Epithelial cell of proximal tubule (primary cell): Measurements from ENCODE around the gene LSS. TPM values are rescaled to one million over a fixed set of nuclear protein-coding genes. Genes with fewer than 3 reads are reported as not detected.
"Not testable (repeated sequence)": the region's sequence is repeated elsewhere in the genome, so short reads cannot be mapped to it uniquely, and the experiment has no call there.

Experiments used
- DNase-seq: peaks from one replicate; pipeline ENCODE4 v3.0.0-alpha.2; 2011; ENCODE audit warnings: low read depth
- H3K4me3 ChIP-seq: 2 replicates; pipeline ENCODE4 v1.5.1; 2011; ENCODE audit warnings: low read depth, mild to moderate bottlenecking, low read length
- total RNA-seq: library from RNA; depleted of rRNA; stranded (reverse); fragments of >200 nt; gene quantifications from 2 replicates; pipeline ENCODE4 v1.2.3, GENCODE V29; 2015
- TF ChIP-seq, protein P1 (sequence below): conservative IDR thresholded peaks from 2 replicates; pipeline ENCODE4 v1.5.1; 2012; ENCODE audit warnings: low read depth, mild to moderate bottlenecking, low read length

LSS gene
- total RNA-seq, 1 donor from 2014 or later = 32.0 TPM

- TF ChIP-seq, protein P1, sequence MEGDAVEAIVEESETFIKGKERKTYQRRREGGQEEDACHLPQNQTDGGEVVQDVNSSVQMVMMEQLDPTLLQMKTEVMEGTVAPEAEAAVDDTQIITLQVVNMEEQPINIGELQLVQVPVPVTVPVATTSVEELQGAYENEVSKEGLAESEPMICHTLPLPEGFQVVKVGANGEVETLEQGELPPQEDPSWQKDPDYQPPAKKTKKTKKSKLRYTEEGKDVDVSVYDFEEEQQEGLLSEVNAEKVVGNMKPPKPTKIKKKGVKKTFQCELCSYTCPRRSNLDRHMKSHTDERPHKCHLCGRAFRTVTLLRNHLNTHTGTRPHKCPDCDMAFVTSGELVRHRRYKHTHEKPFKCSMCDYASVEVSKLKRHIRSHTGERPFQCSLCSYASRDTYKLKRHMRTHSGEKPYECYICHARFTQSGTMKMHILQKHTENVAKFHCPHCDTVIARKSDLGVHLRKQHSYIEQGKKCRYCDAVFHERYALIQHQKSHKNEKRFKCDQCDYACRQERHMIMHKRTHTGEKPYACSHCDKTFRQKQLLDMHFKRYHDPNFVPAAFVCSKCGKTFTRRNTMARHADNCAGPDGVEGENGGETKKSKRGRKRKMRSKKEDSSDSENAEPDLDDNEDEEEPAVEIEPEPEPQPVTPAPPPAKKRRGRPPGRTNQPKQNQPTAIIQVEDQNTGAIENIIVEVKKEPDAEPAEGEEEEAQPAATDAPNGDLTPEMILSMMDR = no peak
- no peak for DNase-seq
- H3K4me3 ChIP-seq = no peak overlapping the region
Measured at GRCh38 chr21:46150491-46151121, 78.0 kb downstream of the LSS start.

DNA sequence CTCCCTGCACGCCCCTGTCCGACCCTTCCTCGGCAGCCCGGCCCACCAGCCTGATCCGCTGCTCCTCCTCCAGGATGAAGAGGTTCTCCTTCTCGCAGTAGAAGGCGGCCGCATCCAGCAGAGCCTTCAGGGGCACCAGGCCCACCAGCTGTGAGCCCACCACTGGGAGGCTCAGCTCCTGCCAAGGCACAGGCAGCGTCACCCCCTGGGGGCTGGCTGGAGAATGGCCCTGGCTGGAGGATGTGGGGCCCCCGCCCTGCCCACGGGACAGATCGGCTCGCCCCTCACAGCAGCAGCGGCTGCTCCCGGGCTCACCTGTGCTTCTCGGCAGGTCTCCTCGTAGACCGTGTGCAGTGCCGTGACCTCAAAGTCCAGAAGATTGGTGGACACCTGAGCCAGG is 78.5 kb downstream of the LSS start:
- TF ChIP-seq, protein P1 = no peak
- no peak for DNase-seq

DNA sequence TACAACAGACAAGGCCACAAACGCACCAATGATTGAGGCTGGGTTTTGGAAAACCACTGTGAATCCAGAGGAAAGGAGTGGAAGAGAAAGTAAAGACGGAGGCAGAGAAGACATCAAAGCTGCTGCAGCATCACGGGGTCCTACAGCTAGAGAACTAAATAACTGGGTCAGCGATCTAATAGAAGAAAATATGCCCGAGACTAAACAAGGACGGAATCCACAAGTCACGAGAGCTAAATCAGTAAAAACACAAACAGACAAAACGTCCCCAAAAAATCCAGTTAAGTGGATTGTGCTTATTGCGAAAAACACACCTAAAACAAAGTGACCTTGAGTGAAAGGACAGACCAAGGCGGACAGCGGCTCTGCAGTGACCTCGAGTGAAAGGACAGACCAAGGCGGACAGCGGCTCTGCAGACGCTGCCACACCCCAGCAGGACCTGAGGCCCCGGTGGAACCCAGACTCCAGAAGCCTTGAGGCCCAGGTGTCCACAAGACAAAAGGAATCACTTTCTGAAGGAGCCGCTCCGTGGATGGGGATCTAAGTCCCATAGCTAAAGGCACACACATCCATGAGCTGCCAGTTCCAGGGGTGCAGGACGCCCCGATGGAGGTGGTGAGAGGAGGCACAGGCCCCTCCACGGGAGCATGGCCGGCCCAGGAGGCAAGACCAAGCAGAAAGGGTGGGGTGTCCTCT is 79.2 kb downstream of the LSS start:
- H3K4me3 ChIP-seq = no peak overlapping the region
- no peak for DNase-seq
- TF ChIP-seq, protein P1 = no peak

More for the DNA sequence above, 78.5 kb downstream of the LSS start:
- H3K4me3 ChIP-seq = no peak overlapping the region

DNA sequence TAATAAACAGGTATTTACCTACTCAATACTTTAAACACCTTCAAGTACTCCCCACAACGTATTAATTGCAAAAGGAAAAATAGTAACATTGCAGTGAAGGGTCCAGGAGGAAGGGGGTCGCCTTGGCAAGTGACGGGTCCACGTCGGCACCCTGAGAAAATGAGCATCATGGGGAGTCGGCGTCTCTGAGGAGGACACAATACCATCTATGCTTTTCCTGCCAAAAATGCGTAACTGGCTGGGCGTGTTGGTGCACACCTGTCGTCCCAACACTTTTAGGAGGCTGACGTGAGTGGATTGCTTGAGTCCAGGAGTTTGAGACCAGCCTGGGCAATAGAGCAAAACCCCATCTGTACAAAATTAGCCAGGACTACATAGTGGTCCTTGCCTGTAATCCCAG is 80.5 kb downstream of the LSS start:
- DNase-seq = no peak
- no peak overlapping the region for H3K4me3 ChIP-seq
- TF ChIP-seq, protein P1 = no peak

DNA sequence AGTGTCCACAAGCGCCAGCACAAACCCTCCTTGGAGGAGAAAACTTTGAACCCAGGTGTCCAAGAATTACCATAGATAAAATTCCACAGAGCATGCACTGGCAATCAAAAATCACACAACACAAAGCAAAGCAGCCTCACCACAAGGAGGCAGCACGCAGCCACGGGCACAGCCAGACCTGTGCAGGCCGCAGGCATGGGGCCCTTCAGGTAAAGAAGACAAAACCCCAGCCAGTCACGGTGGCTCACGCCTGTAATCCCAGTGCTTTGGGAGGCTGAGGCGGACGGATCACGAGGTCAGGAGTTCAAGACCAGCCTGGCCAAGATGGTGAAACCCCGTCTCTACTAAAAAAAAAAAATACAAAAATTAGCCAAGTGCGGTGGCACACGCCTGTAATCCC is 81.1 kb downstream of the LSS start:
- H3K4me3 ChIP-seq, DNase-seq: not testable (repeated sequence)
- TF ChIP-seq, protein P1 = peak; percentile 77

- DNase-seq = no peak
- TF ChIP-seq, protein P1 = no peak
- no peak overlapping the region for H3K4me3 ChIP-seq
Measured at GRCh38 chr21:46146856-46147255, 81.7 kb downstream of the LSS start.
